GM12874 (cell line): ENCODE data around the gene IL1F10.

Experiments used
- CTCF ChIP-seq: IDR thresholded peaks from 2 replicates; pipeline ENCODE4 v1.5.1; 2011; ENCODE audit warnings: low read depth, mild to moderate bottlenecking, control low read depth, low read length, moderate library complexity; ENCODE audit not compliant: insufficient read depth

The IL1F10 gene

DNA sequence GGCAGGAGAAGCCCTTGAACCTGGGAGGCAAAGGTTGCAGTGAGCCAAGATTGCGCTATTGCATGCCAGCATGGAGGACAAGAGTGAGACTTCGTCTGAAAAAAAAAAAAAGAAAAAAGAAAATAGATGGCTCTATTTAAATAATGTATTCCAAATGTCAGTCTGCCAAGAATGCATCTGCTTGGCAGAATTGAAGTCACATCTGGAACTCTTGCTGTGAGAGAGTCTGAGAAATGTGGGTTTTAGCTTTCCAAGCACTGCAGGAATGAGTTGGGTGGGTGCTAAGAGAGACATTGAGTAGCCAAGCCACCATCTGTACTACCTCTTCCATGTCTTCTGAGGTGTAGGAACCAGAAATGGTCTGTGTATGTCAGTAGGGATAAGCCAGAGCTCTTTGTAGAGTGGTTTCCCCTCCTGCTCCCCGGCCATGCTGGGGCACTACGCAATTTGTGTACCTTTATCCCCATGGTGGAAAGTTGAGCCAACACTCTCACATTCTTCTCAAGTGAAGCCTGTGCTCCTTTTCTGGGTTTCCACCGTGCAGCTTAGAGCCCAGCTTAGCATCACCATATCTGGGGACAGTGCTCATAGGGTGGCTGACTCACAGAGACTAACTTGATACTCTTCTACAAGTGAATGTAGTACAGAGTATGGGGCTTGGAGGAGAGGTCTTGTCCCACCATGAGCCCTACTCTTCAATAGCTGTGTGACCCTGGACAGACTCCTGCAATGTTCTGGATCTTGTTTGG, 25.3 kb downstream of the IL1F10 start:
- TF ChIP-seq CTCF: no peak

DNA sequence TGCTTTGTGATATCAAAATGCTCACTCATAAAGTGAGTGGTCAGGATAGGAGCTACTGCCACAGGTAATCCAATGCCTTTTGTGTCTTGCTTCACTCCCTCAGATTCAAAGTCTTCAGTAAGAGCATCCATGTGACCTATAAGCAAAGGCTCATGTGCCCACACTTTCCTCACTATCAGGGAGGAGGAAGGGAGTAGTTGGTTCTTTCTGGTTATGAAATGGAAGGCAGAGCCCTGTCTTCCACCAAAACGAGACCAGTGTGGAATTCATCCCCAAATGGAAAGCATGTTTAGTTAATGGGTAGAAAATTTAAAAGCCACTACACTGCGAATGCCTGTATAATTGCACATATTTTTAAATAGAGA, 25.8 kb downstream of the IL1F10 start:
- no peak for TF ChIP-seq CTCF

DNA sequence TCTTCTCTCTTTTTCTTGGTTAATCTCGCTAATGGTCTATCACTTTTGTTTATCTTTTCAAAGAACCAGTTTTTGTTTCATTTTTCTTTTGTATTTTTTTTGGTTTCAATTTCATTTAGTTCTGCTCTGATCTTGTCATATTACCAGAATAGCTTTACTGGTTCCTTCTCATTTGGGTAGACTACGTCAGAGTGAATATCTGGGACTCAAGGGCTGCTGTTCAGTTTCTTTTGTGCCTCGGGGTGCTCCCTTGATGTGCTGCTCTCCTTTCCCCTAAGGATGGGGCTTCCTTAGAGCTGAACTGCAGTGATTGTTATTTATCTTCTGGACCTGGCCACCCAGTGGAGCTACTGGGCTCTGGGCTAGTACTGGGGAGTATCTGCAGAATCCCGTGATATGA, 30.3 kb downstream of the IL1F10 start:
- no peak for TF ChIP-seq CTCF

DNA sequence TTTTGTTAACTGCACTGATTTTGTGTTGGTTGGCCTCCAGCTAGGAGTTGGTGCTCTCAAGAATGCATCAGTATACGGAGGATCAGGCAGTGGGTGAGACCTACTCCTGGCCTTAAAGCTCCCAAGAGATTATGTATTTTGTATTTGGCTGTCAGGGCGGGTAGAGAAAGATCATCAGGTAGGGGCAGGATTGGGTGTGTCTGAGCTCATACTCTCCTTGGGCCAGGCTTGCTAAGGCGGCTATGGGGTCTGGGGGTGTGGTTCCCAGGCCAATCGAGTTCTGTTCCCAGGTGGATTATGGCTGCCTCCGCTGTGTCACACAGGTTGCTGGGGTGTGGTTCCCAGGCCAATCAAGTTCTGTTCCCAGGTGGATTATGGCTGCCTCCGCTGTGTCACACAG, 30.8 kb downstream of the IL1F10 start:
- no peak for TF ChIP-seq CTCF

DNA sequence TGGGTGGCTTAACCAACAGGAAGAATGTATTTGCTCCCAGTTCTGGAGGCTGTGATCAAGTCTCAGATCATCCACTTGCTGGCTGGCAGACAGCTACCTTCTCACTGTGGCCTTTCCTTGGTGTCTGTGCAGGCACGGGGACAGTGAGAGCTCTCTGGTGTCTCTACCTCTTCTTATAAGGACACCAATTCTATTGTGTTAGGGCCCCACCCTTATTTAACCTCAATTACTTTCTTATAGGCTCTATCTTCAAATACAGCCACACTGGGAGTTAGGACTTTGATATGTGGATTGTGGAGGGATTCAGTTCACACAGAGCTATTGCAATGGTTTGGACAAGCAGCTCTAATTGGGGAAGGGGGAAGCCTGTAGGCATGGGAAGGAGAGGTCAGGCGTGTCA, 34.4 kb downstream of the IL1F10 start:
- no peak for TF ChIP-seq CTCF

- no peak for TF ChIP-seq CTCF
Measured at GRCh38 chr2:113103277-113103676, 35.5 kb downstream of the IL1F10 start.

DNA sequence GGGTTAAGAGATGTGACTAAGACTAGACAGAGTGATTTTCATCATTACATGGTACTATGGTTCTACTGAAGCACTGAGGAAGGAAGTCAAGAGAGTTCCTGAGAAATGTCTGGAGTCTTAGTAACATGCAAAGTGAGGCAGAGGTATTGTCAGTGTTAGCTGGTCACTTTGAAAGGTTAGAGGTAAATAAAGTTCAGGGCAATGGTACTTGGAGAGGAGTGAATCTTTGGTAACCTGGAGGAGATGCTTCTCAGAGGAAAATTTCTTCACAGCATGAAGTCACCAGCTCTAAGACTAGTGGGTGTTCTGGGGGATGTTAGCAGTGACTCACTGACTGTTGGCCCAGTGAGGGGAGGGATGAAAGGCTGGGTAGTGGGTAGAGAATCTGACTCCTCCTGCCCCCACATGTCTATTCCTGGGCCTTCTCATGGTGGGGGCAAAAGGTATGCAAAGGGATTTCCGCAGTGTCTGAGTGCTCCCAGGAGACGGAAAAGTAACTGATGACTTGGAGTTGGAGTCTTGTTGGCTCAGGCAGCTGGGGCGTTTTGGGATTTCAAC, 36.4 kb downstream of the IL1F10 start:
- no peak for TF ChIP-seq CTCF
